Parathyroid adenoma (tissue), 2 donors: ENCODE data around the gene SFI1.
A peak's percentile ranks its signal among the peaks of the same experiment; 100 is the strongest.
"Not testable (repeated sequence)": the region's sequence is repeated elsewhere in the genome, so short reads cannot be mapped to it uniquely, and the experiment has no call there.

Experiments used
- H2AFZ ChIP-seq: fragments of 300-600 bp; sonication (generic); one replicate; pipeline ENCODE4 v1.7.0; 2017; ENCODE audit warnings: antibody characterized with exemption, mild to moderate bottlenecking
- H3K27ac ChIP-seq: fragments of 300-600 bp; sonication (generic); one replicate; pipeline ENCODE4 v1.7.0; 2017
- H3K27me3 ChIP-seq: fragments of 300-600 bp; sonication (generic); one replicate; pipeline ENCODE4 v1.7.0; 2017; ENCODE audit warnings: low read length; ENCODE audit not compliant: control insufficient read depth, insufficient read depth
- H3K36me3 ChIP-seq: fragments of 300-600 bp; sonication (generic); one replicate; pipeline ENCODE4 v1.7.0; 2017; ENCODE audit warnings: low read length; ENCODE audit not compliant: control insufficient read depth, insufficient read depth
- H3K4me1 ChIP-seq: fragments of 300-600 bp; sonication (generic); one replicate; pipeline ENCODE4 v1.7.0; 2017; ENCODE audit warnings: control low read depth
- H3K4me2 ChIP-seq: fragments of 300-600 bp; sonication (generic); one replicate; pipeline ENCODE4 v1.7.0; 2017; ENCODE audit warnings: low read length
- H3K4me3 ChIP-seq: fragments of 300-600 bp; sonication (generic); one replicate; pipeline ENCODE4 v1.7.0; 2017; ENCODE audit warnings: low read depth, low read length
- H3K79me2 ChIP-seq: fragments of 300-600 bp; sonication (generic); one replicate; pipeline ENCODE4 v1.7.0; 2017; ENCODE audit warnings: control low read depth
- H3K9ac ChIP-seq: fragments of 300-600 bp; sonication (generic); one replicate; pipeline ENCODE4 v1.7.0; 2017; ENCODE audit warnings: mild to moderate bottlenecking
- H3K9me3 ChIP-seq: fragments of 300-600 bp; sonication (generic); one replicate; pipeline ENCODE4 v1.7.0; 2017; ENCODE audit warnings: low read length; ENCODE audit not compliant: control insufficient read depth
- TF ChIP-seq, protein P1 (sequence below): fragments of 300-600 bp; sonication (generic); IDR thresholded peaks from one replicate; pipeline ENCODE4 v1.7.0; 2017; ENCODE audit warnings: antibody characterized with exemption, mild to moderate bottlenecking
- donor health status: primary hyperparathyroidism.

Gene SFI1

GRCh38 chr22:31477329-31477728 lies 19.0 kb upstream of the SFI1 start:
- no peaks in the 10 kb centered on the region for H3K27me3 ChIP-seq
- TF ChIP-seq, protein P1, sequence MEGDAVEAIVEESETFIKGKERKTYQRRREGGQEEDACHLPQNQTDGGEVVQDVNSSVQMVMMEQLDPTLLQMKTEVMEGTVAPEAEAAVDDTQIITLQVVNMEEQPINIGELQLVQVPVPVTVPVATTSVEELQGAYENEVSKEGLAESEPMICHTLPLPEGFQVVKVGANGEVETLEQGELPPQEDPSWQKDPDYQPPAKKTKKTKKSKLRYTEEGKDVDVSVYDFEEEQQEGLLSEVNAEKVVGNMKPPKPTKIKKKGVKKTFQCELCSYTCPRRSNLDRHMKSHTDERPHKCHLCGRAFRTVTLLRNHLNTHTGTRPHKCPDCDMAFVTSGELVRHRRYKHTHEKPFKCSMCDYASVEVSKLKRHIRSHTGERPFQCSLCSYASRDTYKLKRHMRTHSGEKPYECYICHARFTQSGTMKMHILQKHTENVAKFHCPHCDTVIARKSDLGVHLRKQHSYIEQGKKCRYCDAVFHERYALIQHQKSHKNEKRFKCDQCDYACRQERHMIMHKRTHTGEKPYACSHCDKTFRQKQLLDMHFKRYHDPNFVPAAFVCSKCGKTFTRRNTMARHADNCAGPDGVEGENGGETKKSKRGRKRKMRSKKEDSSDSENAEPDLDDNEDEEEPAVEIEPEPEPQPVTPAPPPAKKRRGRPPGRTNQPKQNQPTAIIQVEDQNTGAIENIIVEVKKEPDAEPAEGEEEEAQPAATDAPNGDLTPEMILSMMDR, result no peak
- H3K4me3 ChIP-seq, result no peak overlapping the region
- no peak overlapping the region for H3K27ac ChIP-seq
- no peak overlapping the region for H3K4me2 ChIP-seq
- H2AFZ ChIP-seq, result no peak overlapping the region
- no peaks in the 10 kb centered on the region for H3K4me1 ChIP-seq
- peaks cover 23% of the 10 kb centered on the region for H3K79me2 ChIP-seq
- H3K9me3 ChIP-seq, result no peaks in the 10 kb centered on the region
- H3K9ac ChIP-seq, result no peak overlapping the region
- H3K36me3 ChIP-seq, result no peaks in the 10 kb centered on the region

GRCh38 chr22:31481129-31481528 lies 15.2 kb upstream of the SFI1 start:
- Histone ChIP-seq H3K4me3 (no peak overlapping the region), H3K4me1 (no peaks in the 10 kb centered on the region), H3K9ac (no peak overlapping the region), H2AFZ (no peak overlapping the region), H3K36me3 (no peaks in the 10 kb centered on the region), H3K27me3 (no peaks in the 10 kb centered on the region), H3K27ac (no peak overlapping the region), H3K4me2 (no peak overlapping the region), H3K9me3 (no peaks in the 10 kb centered on the region), H3K79me2 (peaks cover 21% of the 10 kb centered on the region)
- TF ChIP-seq, protein P1, result no peak

DNA sequence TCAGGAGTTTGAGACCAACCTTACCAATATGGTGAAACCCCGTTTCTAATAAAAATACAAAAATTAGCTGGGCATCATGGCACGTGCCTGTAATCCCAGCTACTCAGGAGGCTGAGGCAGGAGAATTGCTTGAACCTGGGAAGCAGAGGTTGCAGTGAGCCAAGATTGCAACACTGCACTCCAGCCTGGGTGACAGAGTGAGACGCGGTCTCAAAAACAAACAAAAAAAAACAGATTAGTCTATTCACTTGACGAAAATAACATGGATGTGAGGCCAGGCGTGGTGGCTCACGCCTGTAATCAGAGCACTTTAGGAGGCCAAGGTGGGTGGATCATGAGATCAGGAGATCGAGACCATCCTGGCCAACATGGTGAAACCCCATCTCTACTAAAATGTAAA lies 13.9 kb upstream of the SFI1 start:
- not testable (repeated sequence) for H2AFZ ChIP-seq, H3K36me3 ChIP-seq, H3K4me2 ChIP-seq, H3K4me3 ChIP-seq, H3K27me3 ChIP-seq, H3K4me1 ChIP-seq, H3K27ac ChIP-seq, H3K9ac ChIP-seq, H3K9me3 ChIP-seq
- peaks cover 19% of the 10 kb centered on the region for H3K79me2 ChIP-seq

DNA sequence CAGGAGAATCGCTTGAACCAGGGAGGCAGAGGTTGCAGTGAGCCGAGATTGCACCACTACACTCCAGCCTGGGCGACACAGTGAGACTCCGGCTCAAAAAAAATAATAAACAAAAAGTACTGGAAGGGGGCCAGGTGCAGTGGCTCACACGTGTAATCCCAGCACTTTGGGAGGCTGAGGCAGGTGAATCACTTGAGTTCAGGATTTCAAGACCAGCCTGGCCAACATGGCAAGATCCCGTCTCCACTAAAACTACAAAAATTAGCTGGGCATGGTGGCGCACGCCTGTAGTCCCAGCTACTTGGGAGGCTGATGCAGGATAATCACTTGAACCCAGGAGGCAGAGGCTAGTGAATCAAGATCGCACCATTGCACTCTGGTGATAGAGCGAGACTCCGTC lies 10.0 kb upstream of the SFI1 start:
- H3K36me3 ChIP-seq, result not testable (repeated sequence)

GRCh38 chr22:31486951-31487350 lies 9.4 kb upstream of the SFI1 start:
- Histone ChIP-seq H3K4me1 (no peaks in the 10 kb centered on the region), H3K36me3 (no peaks in the 10 kb centered on the region)
- TF ChIP-seq, protein P1, result no peak

More for the DNA sequence above, 10.0 kb upstream of the SFI1 start:
- not testable (repeated sequence) for H3K4me2 ChIP-seq, H3K27ac ChIP-seq, H3K9ac ChIP-seq, H3K4me3 ChIP-seq, H3K4me1 ChIP-seq, H3K27me3 ChIP-seq, H2AFZ ChIP-seq, H3K9me3 ChIP-seq
- peaks cover 14% of the 10 kb centered on the region for H3K79me2 ChIP-seq

GRCh38 chr22:31488346-31488883 lies 7.9 kb upstream of the SFI1 start:
- no peak overlapping the region for H3K9ac ChIP-seq
- no peaks in the 10 kb centered on the region for H3K9me3 ChIP-seq
- H3K27ac ChIP-seq, result peak overlapping the region; percentile 16
- H3K79me2 ChIP-seq, result peaks cover 6% of the 10 kb centered on the region
- H3K4me3 ChIP-seq, result peak overlapping the region; percentile 65
- no peak overlapping the region for H2AFZ ChIP-seq
- H3K4me1 ChIP-seq, result no peaks in the 10 kb centered on the region
- TF ChIP-seq, protein P1, result no peak
- peak overlapping the region; percentile 72 for H3K4me2 ChIP-seq
- H3K36me3 ChIP-seq, result no peaks in the 10 kb centered on the region
- no peaks in the 10 kb centered on the region for H3K27me3 ChIP-seq

More at GRCh38 chr22:31486951-31487350, 9.4 kb upstream of the SFI1 start:
- no peak overlapping the region for H3K9ac ChIP-seq
- H2AFZ ChIP-seq, result no peak overlapping the region
- H3K9me3 ChIP-seq, result no peaks in the 10 kb centered on the region
- H3K27me3 ChIP-seq, result no peaks in the 10 kb centered on the region
- H3K4me3 ChIP-seq, result no peak overlapping the region
- H3K79me2 ChIP-seq, result peaks cover 10% of the 10 kb centered on the region
- H3K4me2 ChIP-seq, result no peak overlapping the region
- H3K27ac ChIP-seq, result no peak overlapping the region
